Measurements from ENCODE around the gene CNP.

DNA sequence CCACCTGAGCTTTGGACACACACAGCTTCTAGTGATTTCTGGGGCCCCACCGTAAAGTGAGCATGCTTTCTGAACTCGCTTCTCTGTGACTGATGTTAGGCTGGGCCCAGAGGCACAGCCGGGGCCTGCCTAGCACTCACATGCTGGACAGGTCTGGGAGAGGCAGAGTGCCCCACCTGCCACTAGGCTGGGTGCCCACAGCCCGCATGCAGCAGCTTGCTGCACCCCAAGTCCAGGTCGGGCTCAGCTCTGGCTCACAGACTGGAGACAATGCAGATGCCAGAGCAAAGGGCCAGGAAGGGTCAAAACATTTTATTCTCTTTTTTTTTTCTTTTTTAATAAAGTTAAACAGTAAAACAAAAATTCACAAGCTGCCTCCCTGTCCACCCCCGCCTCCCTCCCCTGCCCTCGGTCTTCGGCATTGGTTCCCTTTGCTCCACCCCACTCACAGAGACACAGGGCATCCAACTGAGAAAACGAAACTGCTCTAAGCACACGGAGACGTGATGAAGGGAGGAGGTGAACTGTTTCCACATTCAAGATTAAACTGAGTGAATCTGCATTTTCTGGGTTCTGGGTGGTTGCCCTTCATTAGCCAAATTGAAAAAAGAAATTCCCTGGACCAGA is 9.7 kb downstream of the CNP start:
- TF ChIP-seq POLR2A (IDR thresholded peaks at IDR 0.05) (no peak), POLR2AphosphoS5 (IDR thresholded peaks at IDR 0.05; ENCODE audit: insufficient read depth in 1 of 2, low read depth in 1 of 2) (peak in 1 of 2 donors; percentile 10)
- TF ChIP-seq, protein P1, sequence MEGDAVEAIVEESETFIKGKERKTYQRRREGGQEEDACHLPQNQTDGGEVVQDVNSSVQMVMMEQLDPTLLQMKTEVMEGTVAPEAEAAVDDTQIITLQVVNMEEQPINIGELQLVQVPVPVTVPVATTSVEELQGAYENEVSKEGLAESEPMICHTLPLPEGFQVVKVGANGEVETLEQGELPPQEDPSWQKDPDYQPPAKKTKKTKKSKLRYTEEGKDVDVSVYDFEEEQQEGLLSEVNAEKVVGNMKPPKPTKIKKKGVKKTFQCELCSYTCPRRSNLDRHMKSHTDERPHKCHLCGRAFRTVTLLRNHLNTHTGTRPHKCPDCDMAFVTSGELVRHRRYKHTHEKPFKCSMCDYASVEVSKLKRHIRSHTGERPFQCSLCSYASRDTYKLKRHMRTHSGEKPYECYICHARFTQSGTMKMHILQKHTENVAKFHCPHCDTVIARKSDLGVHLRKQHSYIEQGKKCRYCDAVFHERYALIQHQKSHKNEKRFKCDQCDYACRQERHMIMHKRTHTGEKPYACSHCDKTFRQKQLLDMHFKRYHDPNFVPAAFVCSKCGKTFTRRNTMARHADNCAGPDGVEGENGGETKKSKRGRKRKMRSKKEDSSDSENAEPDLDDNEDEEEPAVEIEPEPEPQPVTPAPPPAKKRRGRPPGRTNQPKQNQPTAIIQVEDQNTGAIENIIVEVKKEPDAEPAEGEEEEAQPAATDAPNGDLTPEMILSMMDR (IDR thresholded peaks at IDR 0.05) = no peak

All from vagina (tissue), 2 donors.